COR-L47 (cell line): ENCODE measurements around the gene PRSS38.

Experiments used
- DNase-seq: peaks from one replicate; lab custom pipeline; 2025; lab: John Stamatoyannopoulos, UW

Gene PRSS38

DNA sequence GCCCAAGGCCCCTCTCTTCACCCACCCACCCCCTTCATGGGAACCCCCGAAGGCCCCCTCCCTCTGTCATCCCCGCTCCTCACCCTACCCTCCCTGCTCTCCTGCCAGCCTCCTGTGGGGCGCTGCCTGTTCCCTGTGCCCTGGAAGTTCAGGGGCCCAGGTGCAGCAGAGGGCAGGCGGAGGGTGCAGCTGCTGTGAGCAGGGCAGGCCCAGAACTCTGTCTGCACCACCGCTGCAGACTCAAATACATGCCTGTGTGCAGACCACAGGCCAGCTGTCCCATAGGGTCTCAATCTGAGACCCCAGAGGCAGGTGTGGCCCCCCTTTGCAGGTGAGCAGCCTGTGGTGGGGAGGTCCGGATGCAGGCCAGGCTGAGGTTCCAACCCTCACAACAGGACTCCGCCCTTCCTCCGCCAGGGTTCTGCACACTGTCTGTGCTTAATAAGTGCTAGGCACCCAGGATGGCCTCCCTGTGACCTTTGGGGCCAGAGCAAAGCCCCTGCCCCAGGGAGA, 69.7 kb downstream of the PRSS38 start:
- DNase-seq, result no peak

DNA sequence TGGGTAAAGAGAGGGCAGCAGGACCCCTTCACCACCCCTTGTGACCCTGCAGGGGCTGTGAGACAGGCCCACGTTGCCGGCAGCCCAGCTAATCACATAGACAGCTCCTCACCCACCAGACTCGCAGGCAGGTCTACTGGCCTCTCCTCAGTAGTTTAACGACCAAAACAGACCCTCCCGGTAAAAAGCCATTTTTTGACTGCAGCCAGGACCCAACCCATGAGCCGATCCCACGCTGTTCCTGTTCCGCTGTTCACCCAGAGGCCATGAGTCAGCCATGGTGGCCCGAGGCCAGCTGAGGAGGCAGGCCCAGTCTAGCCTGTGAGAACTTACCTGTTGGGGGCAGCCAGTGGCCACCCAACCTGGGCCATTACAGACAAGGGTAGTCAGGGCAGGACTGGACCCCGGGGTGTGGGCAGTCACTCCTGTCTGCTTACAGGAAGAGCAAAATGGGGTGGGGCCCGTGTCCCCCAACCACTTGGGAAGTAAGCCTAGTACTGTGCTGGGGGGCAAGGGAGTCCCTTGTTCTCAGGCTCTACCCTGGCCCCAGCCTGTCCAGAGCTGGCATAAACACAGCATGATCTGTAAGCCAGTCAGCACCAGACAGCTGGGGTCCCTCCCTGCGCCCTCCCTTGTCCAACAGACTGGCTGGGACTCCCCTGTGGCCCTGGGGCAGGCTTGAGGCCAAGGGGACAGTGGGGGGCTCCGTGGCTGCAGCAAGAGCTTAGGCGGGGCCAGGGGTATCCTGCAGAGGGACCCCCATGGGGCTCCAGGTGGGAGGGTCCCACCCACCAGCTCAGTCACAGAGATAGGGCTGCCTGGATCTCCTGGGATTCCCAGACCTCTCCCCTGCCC, 70.4 kb downstream of the PRSS38 start:
- DNase-seq, result no peak

DNA sequence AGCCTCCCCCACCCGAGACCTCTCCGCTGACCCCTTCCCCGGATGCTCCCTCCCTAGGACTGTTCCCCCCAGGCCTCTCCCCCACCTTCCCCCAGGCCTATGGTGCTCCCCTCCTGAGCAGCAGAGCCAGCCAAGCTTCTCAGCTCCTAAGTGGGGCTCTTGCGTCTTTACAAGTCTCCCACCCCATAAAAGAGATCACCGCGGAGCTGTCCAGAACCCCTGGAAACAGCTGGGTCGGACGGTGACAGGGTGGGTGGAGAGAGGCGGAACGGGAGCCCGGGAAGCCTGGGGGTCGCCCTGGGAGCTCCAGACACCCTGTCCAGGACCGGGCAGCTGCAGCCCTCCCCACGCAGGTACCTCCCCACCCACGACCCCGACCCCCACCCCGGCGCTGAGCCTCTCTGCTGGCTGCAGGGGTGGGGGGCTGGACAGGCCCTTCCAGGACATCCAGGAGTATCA, 71.1 kb downstream of the PRSS38 start:
- no peak for DNase-seq

DNA sequence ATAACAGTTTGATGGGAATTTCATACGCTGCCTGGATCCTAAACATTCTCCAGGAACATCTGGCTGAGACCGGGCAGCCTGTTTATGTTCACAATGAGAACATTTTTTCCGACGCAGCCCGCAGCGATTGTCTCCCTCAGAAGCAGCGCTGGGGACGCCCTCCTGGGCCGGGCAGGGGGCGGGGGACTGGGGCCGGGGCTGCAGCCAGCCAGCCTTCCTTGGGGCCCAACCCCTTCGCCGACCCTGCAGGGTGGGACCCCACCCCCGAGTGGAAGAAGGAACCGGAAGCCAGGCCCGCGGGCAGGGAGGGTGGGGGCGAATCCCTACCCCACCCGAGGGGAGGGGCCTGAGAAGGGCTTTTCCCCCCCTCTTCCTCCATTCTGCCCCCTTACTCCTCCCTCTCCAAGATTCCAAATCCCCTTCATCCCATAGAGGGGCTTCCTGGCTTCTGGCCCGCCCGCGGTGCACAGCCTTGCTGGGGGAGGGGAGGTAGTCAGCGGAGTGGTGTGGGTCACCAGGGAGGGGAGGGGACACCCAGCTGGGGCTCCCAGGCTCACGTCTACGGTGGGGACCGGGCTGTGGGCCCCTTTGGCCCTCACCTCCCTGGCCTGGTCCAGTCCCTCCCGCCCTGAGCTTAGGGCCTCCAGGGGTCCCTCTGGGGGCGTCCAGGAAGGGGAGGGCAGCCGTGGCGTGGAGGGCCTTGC, 71.7 kb downstream of the PRSS38 start:
- no peak for DNase-seq

DNA sequence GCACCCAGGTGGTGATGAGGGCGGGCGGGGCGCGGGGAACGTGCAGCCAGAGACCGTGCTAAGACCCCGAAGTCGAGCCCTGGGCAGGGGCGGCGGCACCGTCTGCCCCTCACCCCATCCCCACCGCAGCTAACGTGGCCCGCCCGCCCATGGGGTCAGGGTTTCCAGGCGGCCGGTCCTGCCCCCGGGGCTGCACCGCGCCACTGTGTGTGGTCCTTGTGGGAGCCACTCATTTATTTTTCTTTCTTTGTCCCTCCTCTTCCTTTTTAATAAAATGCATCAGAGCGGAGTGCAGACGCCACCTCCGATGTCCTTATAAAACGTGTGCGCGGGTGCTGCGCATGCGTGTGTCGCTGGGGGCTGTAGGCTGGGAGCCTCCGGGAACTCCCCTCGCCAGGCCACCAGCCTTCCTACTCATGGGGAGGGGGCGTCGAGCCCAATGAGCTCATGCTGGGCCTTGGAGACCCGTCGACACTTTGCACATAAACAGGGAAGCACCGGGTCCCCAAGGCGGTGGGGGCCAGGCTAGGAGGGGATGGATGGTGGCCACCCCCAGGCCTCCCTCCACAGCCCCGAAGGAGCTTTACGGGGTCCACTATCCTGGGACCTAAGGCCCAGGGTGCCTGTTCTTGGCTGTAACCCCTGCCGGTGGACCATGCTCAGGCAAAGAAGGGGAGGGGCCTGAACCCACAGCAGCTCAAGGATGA, 72.4 kb downstream of the PRSS38 start:
- no peak for DNase-seq

DNA sequence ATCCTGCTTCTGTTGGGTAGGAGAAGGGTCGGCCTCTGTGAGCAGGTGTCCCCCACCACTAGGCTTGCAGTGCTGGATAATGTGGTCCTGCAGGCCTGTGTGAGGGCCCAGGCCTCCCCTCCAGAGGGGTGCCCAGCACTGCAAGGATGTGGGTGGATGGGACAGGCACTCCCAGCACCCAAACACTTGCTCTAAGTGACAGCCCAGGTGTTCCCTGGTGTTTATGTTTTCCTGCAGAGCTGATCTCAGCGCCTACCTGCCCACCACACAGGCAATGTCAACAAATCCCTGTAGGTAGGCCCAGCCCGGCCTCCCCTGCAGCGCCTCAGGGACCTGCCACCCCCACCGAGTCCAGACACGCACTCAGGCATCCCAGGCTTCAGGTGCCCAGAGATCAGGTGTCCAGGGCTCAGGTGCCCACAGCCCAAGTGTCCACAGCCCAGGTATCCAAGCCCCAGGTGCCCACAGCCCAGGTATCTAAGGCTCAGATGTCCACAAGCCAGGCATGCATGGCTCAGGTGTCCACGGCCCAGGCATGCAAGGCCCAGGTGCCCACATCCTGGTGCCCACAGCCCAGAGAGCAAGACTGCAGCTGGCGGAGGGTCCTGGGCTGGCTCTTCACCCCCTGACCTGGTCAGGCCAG, 73.0 kb downstream of the PRSS38 start:
- peak; percentile 43 for DNase-seq

DNA sequence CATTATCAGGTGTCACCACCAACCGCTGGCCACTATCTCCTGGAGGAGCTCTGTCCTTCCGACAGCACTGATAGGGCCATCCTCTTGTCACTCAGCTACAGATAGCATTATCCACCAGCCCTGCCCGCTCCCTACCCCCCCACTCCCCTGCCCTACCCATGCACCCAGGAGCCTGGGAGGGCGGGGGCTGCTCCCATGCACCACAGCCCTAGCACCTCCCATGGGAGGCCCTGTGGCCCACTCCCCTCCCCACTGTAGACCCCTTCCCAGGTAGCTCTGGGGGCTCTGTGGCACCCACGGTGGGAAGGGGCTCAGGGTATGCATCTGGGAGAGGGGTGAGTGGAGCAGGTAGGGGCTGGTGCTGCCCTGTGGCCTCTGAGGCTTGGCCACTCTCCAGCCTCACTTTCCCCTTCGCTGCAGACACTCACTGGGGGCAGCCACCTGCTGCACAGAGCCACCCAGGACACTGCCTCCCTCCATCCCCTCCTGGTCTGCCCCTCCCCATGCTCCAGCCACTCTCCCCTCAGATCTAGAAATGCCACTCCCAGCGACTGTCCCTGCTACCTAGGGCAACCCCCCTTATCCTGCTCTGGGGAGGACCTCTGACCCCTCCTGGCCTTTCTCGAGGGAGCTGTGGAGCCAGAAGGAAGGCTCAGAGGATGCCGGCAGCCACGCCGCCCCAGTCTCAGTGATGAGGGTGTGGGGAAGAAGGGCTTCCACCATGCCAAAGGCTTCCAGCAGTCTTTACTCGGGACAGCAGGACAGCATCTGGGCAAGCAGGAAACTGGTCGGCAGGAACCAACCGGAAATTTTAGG, 73.8 kb downstream of the PRSS38 start:
- no peak for DNase-seq

DNA sequence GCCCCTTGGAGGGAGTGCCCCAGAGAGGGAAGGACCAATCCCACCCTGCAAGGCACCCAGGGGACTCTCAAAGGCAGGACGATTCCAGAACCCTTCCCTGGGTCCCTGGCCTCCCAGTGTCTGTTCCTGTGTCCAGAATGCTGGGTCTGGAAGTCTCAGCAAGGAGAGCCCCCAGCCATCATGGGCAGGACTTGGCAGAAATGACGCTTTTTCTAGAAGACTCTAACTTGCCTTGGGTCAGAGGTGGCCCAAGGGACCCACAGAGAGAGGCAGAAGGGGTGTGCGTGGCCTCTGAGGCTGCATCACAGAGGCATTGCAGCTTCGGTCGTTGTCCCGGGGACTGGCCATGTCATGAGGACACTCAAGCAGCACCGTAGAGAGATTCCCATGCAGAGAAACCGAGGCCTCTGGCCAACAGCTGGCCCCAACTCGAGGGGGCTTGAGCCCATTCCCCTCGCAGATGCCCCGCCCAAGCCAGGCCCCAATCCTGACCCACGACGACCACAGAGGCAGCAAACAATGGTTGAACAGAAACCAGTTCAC, 74.5 kb downstream of the PRSS38 start:
- no peak for DNase-seq

DNA sequence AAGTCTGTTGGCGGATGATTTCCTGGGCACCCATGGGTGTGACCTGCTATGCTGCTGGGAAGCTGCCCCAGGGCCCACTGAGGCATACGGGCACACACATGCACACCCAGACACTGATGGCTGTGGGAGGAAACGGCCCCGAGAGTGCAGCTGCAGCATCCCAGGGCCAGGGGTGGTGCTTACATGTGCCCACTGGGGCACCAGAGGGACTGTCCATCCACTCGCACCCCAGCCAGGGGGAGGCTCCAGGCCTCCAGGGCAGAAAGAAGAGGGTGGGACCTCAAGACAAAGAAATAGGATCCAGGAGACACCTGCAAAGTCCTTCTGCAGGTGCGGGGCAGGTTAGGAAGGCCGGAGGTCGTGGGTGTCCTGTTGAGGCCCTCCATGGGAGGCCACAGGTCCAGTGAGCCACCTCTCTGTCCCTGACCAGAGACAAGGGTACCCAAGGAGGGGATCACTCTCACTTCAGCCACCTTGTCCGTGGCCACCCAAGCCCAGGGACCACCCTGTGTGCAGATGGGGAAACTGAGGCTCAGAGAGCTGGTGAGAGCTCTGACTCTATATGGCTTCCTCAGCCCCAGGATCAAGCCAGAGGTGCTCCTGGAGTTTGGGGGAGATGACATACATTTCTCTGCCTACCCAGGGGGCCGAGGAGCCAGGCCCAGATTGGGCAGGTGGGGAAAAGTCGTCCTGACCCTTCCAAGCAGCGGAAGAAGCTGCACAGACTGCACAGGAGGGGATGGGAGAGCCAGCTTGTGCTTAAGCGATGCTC, 75.2 kb downstream of the PRSS38 start:
- DNase-seq, result no peak

DNA sequence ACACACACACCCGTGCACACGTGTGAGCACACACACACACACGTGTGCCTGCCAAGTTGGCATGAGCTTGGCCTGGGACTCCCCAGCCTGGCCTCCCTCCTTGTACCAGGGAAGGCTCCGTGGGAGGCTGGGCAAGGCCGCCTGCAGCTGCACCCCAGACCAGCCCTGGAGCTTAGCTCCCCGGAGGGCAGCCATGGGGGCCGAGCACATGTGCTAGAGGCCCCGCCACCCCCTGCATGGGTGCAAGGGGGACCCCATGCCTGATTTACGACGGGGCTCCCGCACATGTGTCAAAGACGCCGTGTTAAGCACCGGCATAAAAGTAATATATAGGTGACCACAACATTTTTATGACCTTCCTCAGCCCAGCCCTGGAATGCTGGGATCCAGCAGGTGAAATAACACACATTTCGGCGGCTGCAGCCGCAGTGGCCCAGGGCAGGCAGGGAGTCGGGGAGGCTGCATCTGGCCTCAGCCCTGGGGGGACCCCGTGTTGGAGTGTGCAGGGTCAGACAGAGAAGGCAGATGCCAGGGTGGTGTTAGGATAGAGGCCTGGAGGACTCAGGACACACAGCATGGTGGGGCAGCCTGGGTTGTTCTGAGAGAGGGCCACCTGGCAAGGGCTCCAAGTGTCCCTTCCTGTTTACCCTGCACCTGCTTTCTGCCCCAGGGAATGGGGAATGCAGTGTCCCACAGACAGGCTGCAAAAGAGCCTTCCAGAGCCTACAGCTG, 75.9 kb downstream of the PRSS38 start:
- DNase-seq, result no peak

DNA sequence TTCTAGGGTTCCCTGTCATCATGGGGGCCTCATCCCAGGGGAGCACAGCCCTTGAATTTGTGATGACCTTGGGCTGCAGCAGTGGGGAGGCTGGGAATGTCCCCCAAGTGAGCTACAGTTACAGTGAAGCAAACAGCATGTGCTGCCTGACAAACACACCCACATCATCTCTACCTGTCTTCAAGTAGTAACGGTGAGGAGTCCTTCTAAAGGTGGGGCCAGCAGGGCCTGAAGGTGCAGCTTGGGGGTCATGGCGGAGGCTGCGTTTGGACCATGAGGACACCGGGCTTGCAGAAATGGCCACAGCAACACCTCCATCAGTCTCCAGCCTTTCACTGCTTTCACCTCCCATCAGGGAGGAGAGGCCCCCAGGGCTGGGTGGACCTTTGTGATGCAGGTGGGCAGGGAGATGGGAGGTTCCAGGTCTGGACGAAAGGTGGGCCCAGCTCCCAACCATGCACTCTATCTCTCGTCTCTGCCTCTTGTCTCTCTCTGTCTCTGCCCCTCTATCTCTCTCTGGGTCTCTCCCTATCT, 76.5 kb downstream of the PRSS38 start:
- DNase-seq, result no peak

DNA sequence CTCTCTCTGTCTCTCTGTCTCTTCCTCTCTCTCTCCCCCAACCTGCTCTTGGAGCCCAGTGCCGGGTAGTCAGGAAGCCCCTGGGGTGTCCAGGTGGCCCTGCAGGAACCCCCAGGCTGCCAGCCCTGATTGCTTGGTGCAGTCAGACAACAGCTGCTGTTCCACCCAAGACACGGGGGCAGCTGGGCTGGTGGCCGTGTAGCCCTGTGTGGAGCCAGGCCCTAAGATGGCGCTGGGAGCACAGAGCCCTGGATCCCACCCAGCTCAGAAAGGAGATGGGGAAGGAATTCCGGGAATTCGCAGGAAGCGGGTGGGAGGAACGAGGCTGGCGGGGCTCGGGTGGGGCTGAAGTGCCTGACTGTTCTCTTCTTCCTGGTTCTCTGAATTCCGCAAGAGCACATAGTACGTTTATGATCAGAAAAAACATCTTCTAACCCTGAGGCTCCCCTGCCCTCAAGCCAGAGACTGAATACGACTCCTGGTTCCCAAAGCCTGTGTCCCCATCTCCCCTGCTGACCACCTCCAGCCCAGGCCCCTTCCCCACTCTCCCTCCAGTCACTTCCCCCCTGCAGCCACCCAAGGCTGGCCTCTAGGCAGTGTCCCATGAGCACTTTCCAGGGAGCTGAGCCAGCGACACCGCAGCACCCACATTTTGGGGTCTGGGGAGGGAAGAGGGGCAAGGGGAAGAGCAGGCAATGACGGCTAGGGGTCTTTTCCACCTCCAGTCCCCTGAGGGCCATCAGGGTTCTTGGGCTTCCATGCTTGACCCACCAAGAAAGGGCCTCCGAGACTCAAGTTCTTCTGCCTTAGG, 77.2 kb downstream of the PRSS38 start:
- no peak for DNase-seq

DNA sequence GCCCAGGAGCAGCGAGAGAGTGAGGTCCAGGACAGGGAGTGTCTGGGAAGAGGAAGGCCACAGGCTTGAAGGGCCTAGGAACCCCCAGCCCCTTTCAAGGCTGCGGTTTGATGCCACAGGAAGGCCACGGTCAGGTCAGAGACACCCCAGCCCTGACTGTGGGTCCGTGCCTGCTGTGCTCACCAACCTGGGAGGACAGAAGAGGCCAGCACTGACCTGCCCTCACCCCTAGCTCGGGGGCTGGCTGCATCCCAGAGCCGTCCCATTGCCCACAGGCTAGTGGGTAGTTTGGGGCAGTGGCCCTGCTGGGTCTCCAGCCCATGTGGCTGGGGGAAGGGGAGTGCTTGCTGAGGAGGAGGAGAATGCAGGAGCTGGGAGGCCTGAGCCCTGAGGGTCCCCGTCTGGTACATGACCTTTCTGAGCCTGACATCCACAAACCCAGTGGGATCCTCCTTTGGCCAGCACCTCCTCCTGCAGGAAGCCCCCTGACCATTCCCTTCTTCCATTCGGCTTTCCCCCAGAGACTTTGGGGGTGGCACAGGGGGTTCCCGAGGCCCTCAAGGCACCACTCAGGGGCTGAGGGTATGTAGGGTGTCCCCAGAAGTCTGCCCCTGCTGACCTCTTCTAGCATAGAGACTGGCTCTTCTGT, 77.9 kb downstream of the PRSS38 start:
- no peak for DNase-seq

DNA sequence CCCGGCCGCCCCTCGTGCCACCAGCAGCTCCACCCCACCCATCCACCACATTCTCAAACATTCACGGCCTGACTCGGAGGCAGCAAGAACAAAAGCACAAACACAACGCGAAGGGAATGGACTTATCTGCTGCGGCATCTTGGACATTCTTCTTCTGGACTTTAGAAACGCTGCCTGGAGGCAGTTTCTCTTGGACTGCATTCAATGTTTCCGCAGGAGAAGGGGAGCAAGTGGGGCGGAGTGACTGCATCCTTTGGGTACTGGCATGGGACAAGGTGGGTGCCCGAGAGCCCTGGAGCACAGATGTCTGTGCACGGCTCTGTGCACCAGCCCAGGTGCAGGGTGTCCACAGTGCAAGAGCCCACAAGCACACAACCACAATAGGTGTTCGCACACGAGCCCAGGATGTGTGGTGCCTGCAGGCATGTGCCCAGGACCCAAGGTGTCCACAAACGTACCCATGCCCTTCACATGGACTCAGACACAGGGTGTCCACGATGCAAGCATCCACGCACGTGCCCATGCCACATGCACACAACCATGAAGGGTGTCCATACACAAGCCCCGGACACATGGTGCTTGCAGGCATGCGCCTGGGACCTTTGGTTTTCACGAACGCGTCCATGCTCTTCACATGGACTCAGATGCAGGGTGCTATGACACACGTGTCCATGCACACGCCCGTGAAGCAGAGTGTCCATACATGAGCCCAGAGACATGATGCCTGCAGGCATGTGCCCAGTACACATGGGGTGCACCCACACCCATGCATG, 78.7 kb downstream of the PRSS38 start:
- no peak for DNase-seq

DNA sequence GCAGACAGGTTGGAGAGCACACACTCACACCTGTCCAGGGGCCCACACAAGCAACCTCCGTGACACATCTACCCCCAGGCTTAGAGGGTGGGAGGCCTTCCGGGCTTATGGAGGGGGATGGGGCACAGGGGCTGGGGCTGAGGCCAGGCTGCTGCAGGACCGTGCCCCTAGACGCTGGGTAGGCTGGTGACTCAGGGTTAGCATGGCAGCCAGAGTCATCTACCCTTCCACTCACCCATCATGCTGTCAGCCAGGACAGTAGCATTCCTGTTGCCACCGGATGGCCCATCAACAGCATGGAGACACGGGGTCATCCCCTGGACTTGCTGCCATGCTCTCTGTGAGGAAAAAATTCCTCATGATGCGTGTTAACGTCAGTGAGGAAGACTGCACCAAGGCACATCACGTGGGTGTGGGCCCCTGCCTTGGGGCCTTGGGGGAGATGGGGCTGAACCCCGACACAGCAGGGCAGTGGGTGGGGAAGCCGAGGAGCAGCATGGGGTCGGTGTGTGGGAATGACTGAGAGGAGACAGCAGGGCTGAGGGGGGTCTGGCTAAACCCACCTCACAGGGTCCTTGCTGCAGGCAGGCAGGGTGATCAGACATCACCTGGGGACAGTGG, 79.5 kb downstream of the PRSS38 start:
- no peak for DNase-seq
